Measurements from ENCODE around the gene CDK19. TPM values are rescaled to one million over a fixed set of nuclear protein-coding genes. Genes with fewer than 3 reads are reported as not detected.
"Not testable (repeated sequence)": the region's sequence is repeated elsewhere in the genome, so short reads cannot be mapped to it uniquely, and the experiment has no call there.

The CDK19 gene
- total RNA-seq, 2 donors from 2014 or later = 16.8 to 20.8 TPM

DNA sequence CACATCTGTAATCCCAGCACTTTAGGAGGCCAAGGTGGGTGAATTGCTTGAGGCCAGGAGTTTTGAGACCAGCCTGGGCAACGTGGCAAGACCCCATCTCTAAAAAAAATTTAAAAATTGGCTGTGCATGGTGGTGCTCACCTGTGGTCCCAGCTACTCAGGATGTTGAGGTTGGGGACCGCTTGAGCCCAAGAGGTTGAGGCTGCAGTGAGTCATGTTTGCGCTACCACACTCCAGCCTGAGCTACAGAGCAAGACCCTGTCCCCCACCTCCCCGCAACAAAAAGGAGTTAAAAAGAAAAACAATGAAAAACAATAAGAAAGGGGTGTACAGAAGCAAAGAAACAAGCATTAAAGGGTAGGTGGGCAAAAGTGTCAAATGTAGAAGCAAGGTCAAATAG, 57.3 kb downstream of the CDK19 start:
- 96 to 100% methylated on average over 1 to 4 of the region's 4 CpGs for WGBS, 2 experiments (ENCODE audit: insufficient coverage in 1 of 2, insufficient read length in 1 of 2)
- Mint-ChIP-seq H3K36me3 (ENCODE audit: low read depth) (no peaks in the 10 kb centered on the region), H3K27me3 (ENCODE audit: insufficient read depth) (no peaks in the 10 kb centered on the region), H3K4me1 (peaks cover 19% of the 10 kb centered on the region), H3K4me3 (no peak overlapping the region), H3K9me3 (no peaks in the 10 kb centered on the region), H3K27ac (no peak overlapping the region)
- H3K9me3 ChIP-seq (ENCODE audit: control insufficient read depth, low read length) = no peaks in the 10 kb centered on the region
- peaks cover 3% of the 10 kb centered on the region for H3K4me1 ChIP-seq (ENCODE audit: control insufficient read depth, insufficient read depth, low read length)
- no peaks in the 10 kb centered on the region for H3K27me3 ChIP-seq (ENCODE audit: control insufficient read depth, insufficient read depth, low read length, poor library complexity, severe bottlenecking)
- no peak overlapping the region for H3K4me3 ChIP-seq (ENCODE audit: low read length)
- H3K27ac ChIP-seq (ENCODE audit: low read depth, low read length) = no peak overlapping the region
- H3K9ac ChIP-seq (ENCODE audit: extremely low read depth, low read length, poor library complexity, severe bottlenecking) = no peak overlapping the region
- DNase-seq = no peak
- no peaks in the 10 kb centered on the region for H3K36me3 ChIP-seq (ENCODE audit: control insufficient read depth, insufficient read depth, low read length)
- TF ChIP-seq, protein P1, sequence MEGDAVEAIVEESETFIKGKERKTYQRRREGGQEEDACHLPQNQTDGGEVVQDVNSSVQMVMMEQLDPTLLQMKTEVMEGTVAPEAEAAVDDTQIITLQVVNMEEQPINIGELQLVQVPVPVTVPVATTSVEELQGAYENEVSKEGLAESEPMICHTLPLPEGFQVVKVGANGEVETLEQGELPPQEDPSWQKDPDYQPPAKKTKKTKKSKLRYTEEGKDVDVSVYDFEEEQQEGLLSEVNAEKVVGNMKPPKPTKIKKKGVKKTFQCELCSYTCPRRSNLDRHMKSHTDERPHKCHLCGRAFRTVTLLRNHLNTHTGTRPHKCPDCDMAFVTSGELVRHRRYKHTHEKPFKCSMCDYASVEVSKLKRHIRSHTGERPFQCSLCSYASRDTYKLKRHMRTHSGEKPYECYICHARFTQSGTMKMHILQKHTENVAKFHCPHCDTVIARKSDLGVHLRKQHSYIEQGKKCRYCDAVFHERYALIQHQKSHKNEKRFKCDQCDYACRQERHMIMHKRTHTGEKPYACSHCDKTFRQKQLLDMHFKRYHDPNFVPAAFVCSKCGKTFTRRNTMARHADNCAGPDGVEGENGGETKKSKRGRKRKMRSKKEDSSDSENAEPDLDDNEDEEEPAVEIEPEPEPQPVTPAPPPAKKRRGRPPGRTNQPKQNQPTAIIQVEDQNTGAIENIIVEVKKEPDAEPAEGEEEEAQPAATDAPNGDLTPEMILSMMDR (conservative IDR thresholded peaks at IDR 0.05) = no peak

DNA sequence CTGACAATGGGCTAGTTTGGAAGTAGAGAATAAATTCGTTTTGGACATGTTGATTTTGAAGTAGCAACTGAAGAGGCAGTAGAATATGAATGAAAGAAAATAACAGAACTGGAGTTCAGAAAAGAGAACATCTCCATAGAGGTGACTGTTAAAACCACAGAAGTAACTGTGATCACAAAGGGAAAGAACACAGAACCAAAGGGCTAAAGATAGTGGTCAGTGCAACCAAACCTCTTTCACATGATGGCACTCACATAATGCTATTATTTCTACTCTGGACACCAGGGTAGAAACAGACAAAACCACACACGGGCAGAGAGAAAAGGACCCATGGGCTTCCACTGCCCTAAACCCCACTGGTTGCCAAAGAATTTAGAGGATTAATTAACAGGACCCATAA, 58.5 kb downstream of the CDK19 start:
- TF ChIP-seq, protein P1 (conservative IDR thresholded peaks at IDR 0.05) = no peak
- Histone ChIP-seq H3K4me3 (ENCODE audit: low read length) (no peak overlapping the region), H3K27ac (ENCODE audit: low read depth, low read length) (no peak overlapping the region), H3K9me3 (ENCODE audit: control insufficient read depth, low read length) (no peaks in the 10 kb centered on the region), H3K27me3 (ENCODE audit: control insufficient read depth, insufficient read depth, low read length, poor library complexity, severe bottlenecking) (no peaks in the 10 kb centered on the region), H3K36me3 (ENCODE audit: control insufficient read depth, insufficient read depth, low read length) (no peaks in the 10 kb centered on the region), H3K9ac (ENCODE audit: extremely low read depth, low read length, poor library complexity, severe bottlenecking) (no peak overlapping the region), H3K4me1 (ENCODE audit: control insufficient read depth, insufficient read depth, low read length) (peaks cover 3% of the 10 kb centered on the region)
- 84 to 91% methylated on average over 1 to 2 of the region's 2 CpGs for WGBS, 2 experiments (ENCODE audit: insufficient coverage in 1 of 2, insufficient read length in 1 of 2)
- H3K9me3 Mint-ChIP-seq = no peaks in the 10 kb centered on the region
- peaks cover 15% of the 10 kb centered on the region for H3K4me1 Mint-ChIP-seq
- H3K36me3 Mint-ChIP-seq (ENCODE audit: low read depth) = no peaks in the 10 kb centered on the region
- H3K4me3 Mint-ChIP-seq = no peak overlapping the region
- no peaks in the 10 kb centered on the region for H3K27me3 Mint-ChIP-seq (ENCODE audit: insufficient read depth)
- no peak for DNase-seq
- no peak overlapping the region for H3K27ac Mint-ChIP-seq

DNA sequence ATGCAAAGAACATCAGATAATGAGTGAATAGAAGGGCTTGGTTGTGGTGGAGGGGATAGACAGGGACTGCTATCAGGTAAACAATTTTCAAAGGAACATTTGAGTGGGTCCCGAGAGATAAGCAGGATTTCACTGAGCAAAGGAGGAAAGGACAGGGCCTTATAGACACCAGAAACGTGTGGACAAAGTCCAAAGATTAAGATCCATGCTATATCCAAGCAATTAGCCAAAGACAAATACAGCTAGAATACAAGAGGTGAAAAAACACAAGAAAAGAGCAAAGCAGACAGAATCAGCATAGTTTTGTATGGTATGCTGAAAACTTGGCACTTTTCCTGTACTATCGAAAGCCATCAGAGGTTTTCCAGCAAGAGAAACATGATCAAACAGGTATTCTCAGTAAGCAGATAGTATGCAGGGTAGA, 59.8 kb downstream of the CDK19 start:
- Mint-ChIP-seq H3K4me3 (no peak overlapping the region), H3K27ac (no peak overlapping the region), H3K4me1 (peaks cover 5% of the 10 kb centered on the region), H3K36me3 (ENCODE audit: low read depth) (no peaks in the 10 kb centered on the region), H3K27me3 (ENCODE audit: insufficient read depth) (no peaks in the 10 kb centered on the region), H3K9me3 (no peaks in the 10 kb centered on the region)
- H3K4me3 ChIP-seq (ENCODE audit: low read length) = no peak overlapping the region
- no peak for DNase-seq
- no peaks in the 10 kb centered on the region for H3K9me3 ChIP-seq (ENCODE audit: control insufficient read depth, low read length)
- H3K27ac ChIP-seq (ENCODE audit: low read depth, low read length) = no peak overlapping the region
- 91% methylated on average over 2 to 3 of the region's 3 CpGs for WGBS, 2 experiments (ENCODE audit: insufficient coverage in 1 of 2, insufficient read length in 1 of 2)
- TF ChIP-seq, protein P1 (conservative IDR thresholded peaks at IDR 0.05) = no peak
- H3K36me3 ChIP-seq (ENCODE audit: control insufficient read depth, insufficient read depth, low read length) = no peaks in the 10 kb centered on the region
- H3K9ac ChIP-seq (ENCODE audit: extremely low read depth, low read length, poor library complexity, severe bottlenecking) = no peak overlapping the region
- H3K27me3 ChIP-seq (ENCODE audit: control insufficient read depth, insufficient read depth, low read length, poor library complexity, severe bottlenecking) = no peaks in the 10 kb centered on the region
- no peaks in the 10 kb centered on the region for H3K4me1 ChIP-seq (ENCODE audit: control insufficient read depth, insufficient read depth, low read length)

DNA sequence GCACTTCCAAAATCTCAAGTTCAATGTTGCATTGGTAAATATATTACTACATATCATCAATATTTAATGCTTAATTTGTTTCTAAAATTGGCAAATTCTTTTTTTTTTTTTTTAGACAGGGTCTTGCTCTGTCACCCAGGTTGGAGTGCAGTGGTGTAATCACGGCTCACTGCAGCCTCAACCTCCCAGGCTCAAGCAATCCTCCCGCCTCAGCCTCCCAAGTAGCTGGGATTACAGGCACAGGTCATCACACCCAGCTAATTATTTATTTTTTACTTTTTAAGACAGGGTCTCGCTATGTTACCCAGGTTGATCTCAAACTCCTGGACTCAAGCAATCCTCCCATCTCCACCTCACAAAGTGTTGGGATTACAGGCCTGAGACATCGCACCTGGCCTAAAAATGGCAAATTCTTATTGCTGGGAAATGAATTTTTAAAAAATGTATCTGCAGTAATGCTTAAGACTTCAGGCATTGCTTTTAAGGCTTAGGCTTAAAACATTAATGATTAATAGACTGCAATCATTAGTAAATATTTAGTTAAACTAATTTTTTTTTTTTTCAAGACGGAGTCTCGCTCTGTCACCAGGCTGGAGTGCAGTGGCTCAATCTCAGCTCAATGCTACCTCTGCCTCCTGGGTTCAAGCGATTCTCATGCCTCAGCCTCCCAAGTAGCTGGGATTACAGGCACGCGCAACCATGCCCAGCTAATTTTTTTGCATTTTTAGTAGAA, 61.2 kb downstream of the CDK19 start:
- WGBS, 2 experiments (ENCODE audit: insufficient coverage in 1 of 2, insufficient read length in 1 of 2) = 90 to 91% methylated on average over 6 to 9 of the region's 9 CpGs
- not testable (repeated sequence) for H3K27me3 Mint-ChIP-seq (ENCODE audit: insufficient read depth); DNase-seq; H3K9me3 ChIP-seq (ENCODE audit: control insufficient read depth, low read length); H3K27ac Mint-ChIP-seq; H3K4me3 Mint-ChIP-seq; H3K4me3 ChIP-seq (ENCODE audit: low read length); H3K27me3 ChIP-seq (ENCODE audit: control insufficient read depth, insufficient read depth, low read length, poor library complexity, severe bottlenecking); H3K27ac ChIP-seq (ENCODE audit: low read depth, low read length); H3K9ac ChIP-seq (ENCODE audit: extremely low read depth, low read length, poor library complexity, severe bottlenecking); H3K36me3 ChIP-seq (ENCODE audit: control insufficient read depth, insufficient read depth, low read length); H3K4me1 Mint-ChIP-seq; H3K9me3 Mint-ChIP-seq; H3K36me3 Mint-ChIP-seq (ENCODE audit: low read depth); H3K4me1 ChIP-seq (ENCODE audit: control insufficient read depth, insufficient read depth, low read length)
